MM.1S (cell line): ENCODE results near the gene PTPRK.

Source experiments
- DNase-seq: peaks from one replicate; pipeline ENCODE4 v3.0.0-alpha.2; 2015
- H2AFZ ChIP-seq: fragments of 300-600 bp; sonication (generic); 2 replicates; pipeline ENCODE4 v1.6.0; 2016; ENCODE audit warnings: antibody characterized with exemption, low read length
- H3F3A ChIP-seq: fragments of 300-600 bp; sonication (generic); 2 replicates; pipeline ENCODE4 v1.6.1; 2016; ENCODE audit warnings: mild to moderate bottlenecking, antibody characterized with exemption, low read length, moderate library complexity, mixed read lengths; ENCODE audit not compliant: insufficient read depth
- H3K27ac ChIP-seq: fragments of 300-600 bp; sonication (generic); 2 replicates; pipeline ENCODE4 v1.5.1; 2016; ENCODE audit warnings: mild to moderate bottlenecking, low read length
- H3K27me3 ChIP-seq: fragments of 300-600 bp; sonication (generic); replicated peaks from 2 replicates; pipeline ENCODE4 v1.6.0; 2016; ENCODE audit warnings: low read length; ENCODE audit not compliant: insufficient read depth
- H3K36me3 ChIP-seq: fragments of 300-600 bp; sonication (generic); replicated peaks from 2 replicates; pipeline ENCODE4 v1.6.1; 2016; ENCODE audit warnings: mild to moderate bottlenecking, low read length, mixed read lengths; ENCODE audit not compliant: insufficient read depth
- H3K4me1 ChIP-seq: fragments of 300-600 bp; sonication (generic); 2 replicates; pipeline ENCODE4 v1.6.1; 2016; ENCODE audit warnings: low read length, mixed read lengths
- H3K4me2 ChIP-seq: fragments of 300-600 bp; sonication (generic); 2 replicates; pipeline ENCODE4 v1.6.0; 2016; ENCODE audit warnings: low read depth, low read length
- H3K4me3 ChIP-seq: fragments of 300-600 bp; sonication (generic); 2 replicates; pipeline ENCODE4 v1.5.1; 2016; ENCODE audit warnings: low read length, mixed read lengths
- H3K79me2 ChIP-seq: fragments of 300-600 bp; sonication (generic); 2 replicates; pipeline ENCODE4 v1.6.1; 2016; ENCODE audit warnings: mixed run types, low read length, mixed read lengths
- H3K9ac ChIP-seq: fragments of 300-600 bp; sonication (generic); 2 replicates; pipeline ENCODE4 v1.6.1; 2016; ENCODE audit warnings: low read length, mixed read lengths
- H3K9me2 ChIP-seq: fragments of 300-600 bp; sonication (generic); replicated peaks from 2 replicates; pipeline ENCODE4 v1.6.1; 2016; ENCODE audit warnings: mild to moderate bottlenecking, low read length, mixed read lengths; ENCODE audit not compliant: insufficient read depth
- H3K9me3 ChIP-seq: fragments of 300-600 bp; sonication (generic); replicated peaks from 2 replicates; pipeline ENCODE4 v1.6.1; 2016; ENCODE audit warnings: mild to moderate bottlenecking, low read length, mixed read lengths; ENCODE audit not compliant: insufficient read depth
- H4K20me1 ChIP-seq: fragments of 300-600 bp; sonication (generic); 2 replicates; pipeline ENCODE4 v1.6.1; 2016; ENCODE audit warnings: mild to moderate bottlenecking, low read length, moderate library complexity, mixed read lengths; ENCODE audit not compliant: insufficient read depth
- CTCF ChIP-seq: fragments of 300-600 bp; sonication (generic); IDR thresholded peaks from 2 replicates; pipeline ENCODE4 v1.5.1; 2016; ENCODE audit warnings: antibody characterized with exemption, low read length, mixed read lengths
- EZH2 ChIP-seq: fragments of 300-600 bp; sonication (generic); optimal IDR thresholded peaks from 2 replicates; pipeline ENCODE3; 2017; ENCODE audit warnings: low read depth, mild to moderate bottlenecking, antibody characterized with exemption, low read length, mixed read lengths
- EZH2phosphoT487 ChIP-seq: fragments of 300-600 bp; sonication (generic); IDR thresholded peaks from 2 replicates; pipeline ENCODE4 v1.6.1; 2018; ENCODE audit warnings: antibody characterized with exemption, low read length

Gene PTPRK

GRCh38 chr6:128336436-128337095 is 183.8 kb downstream of the PTPRK start:
- no peak for DNase-seq
- no peaks in the 10 kb centered on the region for H3K36me3 ChIP-seq
- H3K4me3 ChIP-seq, result no peak overlapping the region
- no peaks in the 10 kb centered on the region for H3K4me1 ChIP-seq
- no peak overlapping the region for H3K27ac ChIP-seq
- H3K9ac ChIP-seq, result no peak overlapping the region
- no peaks in the 10 kb centered on the region for H3K27me3 ChIP-seq
- H3K9me3 ChIP-seq, result no peaks in the 10 kb centered on the region
- no peak overlapping the region for H2AFZ ChIP-seq
- H3K4me2 ChIP-seq, result no peak overlapping the region
- H3K79me2 ChIP-seq, result no peaks in the 10 kb centered on the region
- no peaks in the 10 kb centered on the region for H3F3A ChIP-seq
- no peaks in the 10 kb centered on the region for H3K9me2 ChIP-seq
- no peak for TF ChIP-seq CTCF
- no peak for TF ChIP-seq EZH2phosphoT487
- TF ChIP-seq EZH2, result no peak
- no peaks in the 10 kb centered on the region for H4K20me1 ChIP-seq

- no peak overlapping the region for H3K9ac ChIP-seq
- H3F3A ChIP-seq, result no peaks in the 10 kb centered on the region
- DNase-seq, result no peak
- H3K4me1 ChIP-seq, result no peaks in the 10 kb centered on the region
- no peaks in the 10 kb centered on the region for H3K36me3 ChIP-seq
- no peaks in the 10 kb centered on the region for H3K9me2 ChIP-seq
- H3K27ac ChIP-seq, result no peak overlapping the region
- no peaks in the 10 kb centered on the region for H4K20me1 ChIP-seq
- no peaks in the 10 kb centered on the region for H3K79me2 ChIP-seq
- no peak overlapping the region for H3K4me2 ChIP-seq
- no peaks in the 10 kb centered on the region for H3K27me3 ChIP-seq
- H2AFZ ChIP-seq, result no peak overlapping the region
- no peak overlapping the region for H3K4me3 ChIP-seq
- TF ChIP-seq CTCF (no peak), EZH2 (no peak)
- no peaks in the 10 kb centered on the region for H3K9me3 ChIP-seq
Measured at GRCh38 chr6:128335963-128336362, 184.4 kb downstream of the PTPRK start.

GRCh38 chr6:128333581-128334223 is 186.7 kb downstream of the PTPRK start:
- Histone ChIP-seq H3K9me2 (no peaks in the 10 kb centered on the region), H2AFZ (no peak overlapping the region), H3K4me3 (no peak overlapping the region), H3K4me2 (no peak overlapping the region), H3K36me3 (no peaks in the 10 kb centered on the region), H3F3A (no peaks in the 10 kb centered on the region), H3K27me3 (no peaks in the 10 kb centered on the region), H3K27ac (no peak overlapping the region), H3K79me2 (no peaks in the 10 kb centered on the region), H3K9me3 (no peaks in the 10 kb centered on the region), H4K20me1 (no peaks in the 10 kb centered on the region), H3K9ac (no peak overlapping the region), H3K4me1 (no peaks in the 10 kb centered on the region)
- no peak for DNase-seq
- TF ChIP-seq CTCF (no peak), EZH2phosphoT487 (no peak), EZH2 (no peak)
